ENCODE measurements around the gene TMEM108.

TMEM108 gene

GRCh38 chr3:133393691-133394474, 355.7 kb downstream of the TMEM108 start:
- DNase-seq, result no peak

- no peak for DNase-seq
These were observed 356.5 kb downstream of the TMEM108 start for GRCh38 chr3:133394561-133395311.

DNA sequence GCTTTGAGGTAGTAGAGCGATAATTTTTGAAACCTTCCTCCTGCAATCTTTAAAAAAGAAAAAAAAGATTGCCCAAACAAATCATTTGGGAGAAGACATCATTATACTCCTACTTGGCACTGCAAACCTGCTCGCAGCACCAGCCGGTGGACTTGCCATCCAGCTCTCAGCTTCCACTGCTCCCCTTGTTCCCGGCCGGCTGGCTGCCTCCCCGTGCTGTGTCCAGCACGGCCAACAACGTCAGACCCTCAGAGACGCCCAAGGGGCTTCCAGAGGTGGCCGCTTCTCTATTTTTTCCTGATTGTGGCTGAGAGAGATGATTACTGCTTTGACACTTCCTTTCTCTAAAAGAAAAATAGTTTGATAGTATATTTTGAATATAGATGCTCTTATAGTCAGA, 358.7 kb downstream of the TMEM108 start:
- no peak for DNase-seq

- DNase-seq, result no peak
These were observed 361.9 kb downstream of the TMEM108 start, which contains the start of gene BFSP2 for GRCh38 chr3:133400006-133400515. Gene BFSP2 (plus strand): TSS chr3:133400056. CDS start chr3:133400084, 28 bp downstream.

GRCh38 chr3:133401374-133402135, 363.4 kb downstream of the TMEM108 start:
- no peak for DNase-seq

DNA sequence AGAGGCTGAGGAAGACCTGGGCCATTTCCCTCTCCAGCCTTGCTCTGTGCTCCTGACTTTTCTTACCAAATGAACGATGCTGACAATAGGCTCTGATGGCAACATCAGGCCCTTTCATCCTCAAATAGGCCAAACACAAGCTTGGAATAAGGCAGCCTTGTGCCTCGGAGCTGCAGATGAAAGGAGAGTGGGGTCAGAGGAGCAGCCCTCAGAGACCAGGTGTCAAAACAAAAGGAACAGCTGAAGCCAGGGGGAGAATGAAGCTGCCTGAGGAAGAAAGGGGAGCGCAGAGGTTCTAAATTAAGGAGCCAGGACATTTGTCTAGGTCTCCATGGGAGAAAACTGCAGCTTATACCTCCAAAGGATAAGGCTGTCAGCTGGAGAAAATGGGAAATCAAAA, 366.7 kb downstream of the TMEM108 start:
- no peak for DNase-seq

DNA sequence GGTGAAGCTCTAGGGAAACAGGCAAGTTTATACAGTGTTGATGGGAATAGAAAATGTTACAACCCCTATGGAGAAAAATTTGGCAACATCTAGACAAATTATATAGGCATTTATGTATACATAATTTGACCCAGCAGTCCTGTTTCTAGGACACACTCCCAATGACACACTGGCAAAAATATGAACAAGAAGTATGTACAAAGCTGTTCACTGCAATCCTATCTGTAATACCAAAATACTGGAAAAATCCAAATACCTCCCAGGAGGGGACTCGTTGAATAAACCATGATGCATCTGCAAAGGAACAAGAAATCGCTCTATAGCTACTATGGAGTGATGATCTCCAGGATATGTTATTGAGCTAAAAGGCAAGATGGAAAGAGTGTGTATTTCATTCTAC, 370.2 kb downstream of the TMEM108 start:
- DNase-seq, result no peak

DNA sequence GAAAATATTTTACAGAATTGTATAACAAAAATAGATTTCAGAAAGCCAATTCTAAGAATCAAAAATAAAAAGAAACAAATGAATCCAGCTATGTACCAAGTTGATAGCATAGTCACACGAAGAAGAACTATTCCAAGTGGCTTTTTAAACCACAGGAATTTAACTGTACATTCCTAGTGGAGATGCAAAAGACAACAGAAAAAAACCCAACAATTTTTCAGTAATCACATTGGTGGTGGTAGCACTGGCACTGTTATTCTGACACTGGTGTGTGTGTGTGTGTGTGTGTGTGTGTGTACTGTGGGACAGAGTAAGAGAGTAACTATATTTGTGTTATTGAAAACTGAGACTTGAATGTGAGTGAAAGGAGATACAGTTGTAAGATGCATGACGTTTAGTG, 370.8 kb downstream of the TMEM108 start:
- DNase-seq, result no peak

GRCh38 chr3:133410191-133410892, 372.2 kb downstream of the TMEM108 start:
- no peak for DNase-seq

- no peak for DNase-seq
These were observed 374.3 kb downstream of the TMEM108 start for GRCh38 chr3:133412183-133413132.

GRCh38 chr3:133413161-133414020, 375.2 kb downstream of the TMEM108 start:
- DNase-seq, result no peak

DNA sequence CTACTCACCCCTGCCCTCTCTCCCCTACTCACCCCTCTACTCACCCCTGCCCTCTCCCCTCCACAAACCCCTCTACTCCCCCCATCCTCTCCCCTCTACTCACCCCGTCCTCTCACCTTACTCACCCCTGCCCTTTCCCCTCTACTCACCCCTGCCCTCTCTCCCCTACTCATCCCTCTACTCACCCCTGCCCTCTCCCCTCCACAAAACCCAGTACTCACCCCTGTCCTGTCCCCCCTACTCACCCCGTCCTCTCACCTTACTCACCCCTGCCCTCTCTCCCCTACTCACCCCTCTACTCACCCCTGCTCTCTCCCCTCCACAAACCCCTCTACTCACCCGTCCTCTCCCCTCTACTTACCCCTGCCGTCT, 375.8 kb downstream of the TMEM108 start:
- no peak for DNase-seq

DNA sequence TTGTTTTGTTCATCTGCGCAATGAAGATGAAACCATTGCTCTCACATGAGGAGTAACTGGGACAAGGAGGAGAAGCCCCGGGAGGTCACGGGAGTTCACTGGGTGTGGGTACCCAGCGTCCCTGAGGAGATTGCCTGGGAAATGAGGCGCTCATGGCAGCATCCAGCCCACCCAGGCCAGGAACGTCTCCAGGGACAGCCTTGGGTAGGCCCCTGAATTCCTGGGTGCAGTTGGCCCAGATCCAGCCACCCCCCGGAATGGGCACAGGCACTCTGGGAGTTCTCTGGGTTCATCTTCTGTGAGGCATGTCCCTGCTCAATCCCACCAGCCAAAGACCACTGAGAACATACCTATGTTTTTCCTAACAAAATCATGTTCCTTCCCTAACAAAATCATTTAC, 380.2 kb downstream of the TMEM108 start:
- no peak for DNase-seq

GRCh38 chr3:133419151-133419909, 381.1 kb downstream of the TMEM108 start:
- no peak for DNase-seq

- no peak for DNase-seq
These were observed 387.0 kb downstream of the TMEM108 start for GRCh38 chr3:133424937-133425869.

GRCh38 chr3:133425898-133426297, 387.7 kb downstream of the TMEM108 start:
- DNase-seq, result no peak

GRCh38 chr3:133426721-133427120, 388.5 kb downstream of the TMEM108 start:
- no peak for DNase-seq

GRCh38 chr3:133428552-133428951, 390.4 kb downstream of the TMEM108 start:
- DNase-seq, result no peak

All from activated CD4-positive, alpha-beta T cell treated with anti-CD3 and anti-CD28 coated beads, Interleukin-2, amount 50 U/mL, for 48 hours (primary cell).